Loucy (cell line): Measurements from ENCODE around the gene MPL.

Experiments
- H2AFZ ChIP-seq: fragments of 200-600 bp; sonication (generic); 2 replicates; pipeline ENCODE4 v1.6.0; 2016; ENCODE audit warnings: antibody characterized with exemption, mild to moderate bottlenecking, low read length, moderate library complexity
- H3F3A ChIP-seq: fragments of 200-600 bp; 2 replicates; pipeline ENCODE4 v1.6.0; 2016; ENCODE audit warnings: antibody characterized with exemption, low read depth, mild to moderate bottlenecking
- H3K27me3 ChIP-seq: fragments of 200-600 bp; sonication (generic); 2 replicates; pipeline ENCODE4 v1.6.1; 2014; ENCODE audit warnings: low read length, mild to moderate bottlenecking; ENCODE audit not compliant: insufficient read depth, poor library complexity, severe bottlenecking
- H3K36me3 ChIP-seq: fragments of 200-600 bp; sonication (generic); 2 replicates; pipeline ENCODE4 v1.6.1; 2016; ENCODE audit warnings: low read length; ENCODE audit not compliant: insufficient read depth
- H3K4me1 ChIP-seq: fragments of 200-600 bp; sonication (generic); 2 replicates; pipeline ENCODE4 v1.5.1; 2014; ENCODE audit warnings: low read length, mild to moderate bottlenecking; ENCODE audit not compliant: insufficient read depth, poor library complexity, severe bottlenecking
- H3K4me2 ChIP-seq: fragments of 200-600 bp; sonication (generic); 2 replicates; pipeline ENCODE4 v1.6.0; 2014; ENCODE audit warnings: antibody characterized with exemption, low read length, low read depth, mild to moderate bottlenecking; ENCODE audit not compliant: poor library complexity, severe bottlenecking
- H3K4me3 ChIP-seq: fragments of 200-600 bp; sonication (generic); 2 replicates; pipeline ENCODE4 v1.5.1; 2014; ENCODE audit warnings: low read length, mild to moderate bottlenecking, mixed read lengths; ENCODE audit not compliant: poor library complexity, severe bottlenecking
- H3K79me2 ChIP-seq: fragments of 200-600 bp; sonication (generic); 2 replicates; pipeline ENCODE4 v1.6.1; 2014; ENCODE audit warnings: low read length; ENCODE audit not compliant: insufficient read depth
- H3K9ac ChIP-seq: fragments of 200-600 bp; sonication (generic); 2 replicates; pipeline ENCODE4 v1.6.0; 2014; ENCODE audit warnings: mild to moderate bottlenecking, low read depth, low read length, moderate library complexity; ENCODE audit not compliant: poor library complexity, severe bottlenecking
- H3K9me2 ChIP-seq: fragments of 200-600 bp; sonication (generic); replicated peaks from 2 replicates; pipeline ENCODE4 v1.6.1; 2016; ENCODE audit warnings: low read depth, low read length, mixed read lengths
- H3K9me3 ChIP-seq: fragments of 200-600 bp; sonication (generic); 2 replicates; pipeline ENCODE4 v1.6.1; 2014; ENCODE audit warnings: mild to moderate bottlenecking, antibody characterized with exemption, low read length, low read depth; ENCODE audit not compliant: insufficient read depth
- H4K20me1 ChIP-seq: fragments of 200-600 bp; sonication (generic); 2 replicates; pipeline ENCODE4 v1.6.0; 2014; ENCODE audit warnings: antibody characterized with exemption, low read length, mild to moderate bottlenecking; ENCODE audit not compliant: insufficient read depth, poor library complexity, severe bottlenecking
- EZH2phosphoT487 ChIP-seq: fragments of 200-600 bp; IDR thresholded peaks from 2 replicates; pipeline ENCODE4 v1.6.1; 2018; ENCODE audit warnings: antibody characterized with exemption, mild to moderate bottlenecking, moderate library complexity, borderline replicate concordance
- TF ChIP-seq, protein P1 (sequence below): fragments of 200-600 bp; sonication (generic); conservative IDR thresholded peaks from 2 replicates; pipeline ENCODE4 v1.5.1; 2014; ENCODE audit warnings: mild to moderate bottlenecking, antibody characterized with exemption, low read length

Gene MPL

DNA sequence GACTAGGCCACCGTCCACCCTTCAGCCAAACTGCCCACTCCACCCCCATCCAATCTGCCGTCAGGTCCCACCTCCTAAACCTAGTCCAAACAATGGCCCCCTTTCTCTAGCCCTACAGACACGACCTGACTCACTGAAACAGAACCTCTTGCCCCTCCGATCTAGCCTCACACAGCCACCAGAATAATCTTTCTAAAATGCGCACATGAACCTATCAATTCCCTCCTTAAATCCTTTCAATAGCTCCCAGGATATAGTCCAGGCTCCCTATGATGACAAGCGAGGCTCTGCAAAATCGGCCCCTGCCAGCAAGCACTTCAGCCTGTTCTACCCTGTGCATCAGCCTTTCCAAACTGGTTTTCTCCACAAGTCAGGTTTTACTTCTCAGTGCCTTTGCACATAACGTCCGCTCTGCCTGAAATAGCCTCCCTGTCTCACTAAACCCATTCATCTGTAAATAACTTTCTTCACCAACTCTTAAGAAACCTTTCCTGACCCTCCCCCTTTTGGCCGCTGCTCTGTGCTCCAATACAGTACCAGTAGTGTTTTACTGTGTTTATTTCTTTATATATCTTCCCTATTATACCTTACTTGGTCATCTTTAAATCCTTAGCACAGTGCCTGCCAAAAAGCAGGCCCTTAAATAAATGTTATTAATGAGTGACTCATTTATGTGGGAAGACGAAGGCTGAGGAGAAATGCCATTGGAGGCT lies 12.1 kb downstream of the MPL start:
- Histone ChIP-seq H3K9ac (no peak overlapping the region), H2AFZ (no peak overlapping the region), H3K9me2 (no peaks in the 10 kb centered on the region), H3K79me2 (no peaks in the 10 kb centered on the region), H3K27me3 (no peaks in the 10 kb centered on the region), H3K36me3 (no peaks in the 10 kb centered on the region), H3F3A (no peaks in the 10 kb centered on the region), H3K4me2 (no peak overlapping the region), H3K9me3 (no peaks in the 10 kb centered on the region), H3K4me1 (no peaks in the 10 kb centered on the region), H3K4me3 (no peak overlapping the region), H4K20me1 (no peaks in the 10 kb centered on the region)
- TF ChIP-seq EZH2phosphoT487, result no peak
- TF ChIP-seq, protein P1, sequence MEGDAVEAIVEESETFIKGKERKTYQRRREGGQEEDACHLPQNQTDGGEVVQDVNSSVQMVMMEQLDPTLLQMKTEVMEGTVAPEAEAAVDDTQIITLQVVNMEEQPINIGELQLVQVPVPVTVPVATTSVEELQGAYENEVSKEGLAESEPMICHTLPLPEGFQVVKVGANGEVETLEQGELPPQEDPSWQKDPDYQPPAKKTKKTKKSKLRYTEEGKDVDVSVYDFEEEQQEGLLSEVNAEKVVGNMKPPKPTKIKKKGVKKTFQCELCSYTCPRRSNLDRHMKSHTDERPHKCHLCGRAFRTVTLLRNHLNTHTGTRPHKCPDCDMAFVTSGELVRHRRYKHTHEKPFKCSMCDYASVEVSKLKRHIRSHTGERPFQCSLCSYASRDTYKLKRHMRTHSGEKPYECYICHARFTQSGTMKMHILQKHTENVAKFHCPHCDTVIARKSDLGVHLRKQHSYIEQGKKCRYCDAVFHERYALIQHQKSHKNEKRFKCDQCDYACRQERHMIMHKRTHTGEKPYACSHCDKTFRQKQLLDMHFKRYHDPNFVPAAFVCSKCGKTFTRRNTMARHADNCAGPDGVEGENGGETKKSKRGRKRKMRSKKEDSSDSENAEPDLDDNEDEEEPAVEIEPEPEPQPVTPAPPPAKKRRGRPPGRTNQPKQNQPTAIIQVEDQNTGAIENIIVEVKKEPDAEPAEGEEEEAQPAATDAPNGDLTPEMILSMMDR, result no peak

GRCh38 chr1:43350976-43351375 lies 13.4 kb downstream of the MPL start:
- H3K79me2 ChIP-seq, result no peaks in the 10 kb centered on the region
- H3K9me2 ChIP-seq, result no peaks in the 10 kb centered on the region
- H3K4me3 ChIP-seq, result no peak overlapping the region
- H3F3A ChIP-seq, result no peaks in the 10 kb centered on the region
- H3K4me1 ChIP-seq, result no peaks in the 10 kb centered on the region
- no peak overlapping the region for H3K4me2 ChIP-seq
- no peaks in the 10 kb centered on the region for H3K9me3 ChIP-seq
- H2AFZ ChIP-seq, result no peak overlapping the region
- no peaks in the 10 kb centered on the region for H3K36me3 ChIP-seq
- no peaks in the 10 kb centered on the region for H3K27me3 ChIP-seq
- TF ChIP-seq, protein P1, result no peak
- no peak for TF ChIP-seq EZH2phosphoT487
- H3K9ac ChIP-seq, result no peak overlapping the region
- no peaks in the 10 kb centered on the region for H4K20me1 ChIP-seq

DNA sequence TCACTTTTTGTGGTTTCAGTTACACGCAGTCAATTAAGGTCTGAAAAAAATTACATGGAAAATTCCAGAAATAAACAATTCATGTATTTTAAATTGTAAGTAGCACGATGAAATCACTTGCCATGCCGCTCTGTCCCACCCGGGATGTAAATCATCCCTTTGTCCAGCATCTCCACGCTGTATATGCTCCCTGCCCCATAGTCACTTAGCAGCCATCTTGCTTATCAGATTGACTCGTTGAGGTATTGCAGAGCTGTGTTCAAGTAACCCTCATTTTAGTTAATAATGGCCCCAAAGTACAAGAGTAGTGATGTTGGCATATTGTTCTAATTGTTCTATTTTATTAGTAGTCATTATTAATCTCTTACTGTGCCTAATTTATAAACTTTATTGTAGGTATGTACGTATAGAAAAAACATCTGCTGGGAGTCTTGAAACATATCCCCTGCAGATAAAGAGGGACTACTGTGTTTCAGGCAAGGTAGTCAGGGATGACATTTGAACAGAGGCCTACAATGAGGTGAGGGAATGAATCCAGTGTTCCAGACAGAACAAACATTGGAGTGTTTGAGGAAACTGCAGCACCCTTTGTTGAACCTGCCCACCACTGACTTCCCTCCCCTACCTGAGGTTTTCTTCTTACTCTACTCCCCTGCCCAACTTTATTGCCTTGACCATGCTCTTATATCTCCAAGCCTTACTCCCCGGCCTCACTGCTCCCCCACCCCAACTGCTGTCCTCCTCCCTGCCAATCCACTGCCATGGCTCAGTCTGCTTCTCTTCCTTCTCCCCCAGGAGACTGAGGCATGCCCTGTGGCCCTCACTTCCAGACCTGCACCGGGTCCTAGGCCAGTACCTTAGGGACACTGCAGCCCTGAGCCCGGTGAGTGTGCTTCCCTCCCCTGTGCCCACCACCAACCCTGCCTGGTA lies 14.1 kb downstream of the MPL start:
- H3K36me3 ChIP-seq, result no peaks in the 10 kb centered on the region
- no peak for TF ChIP-seq EZH2phosphoT487
- TF ChIP-seq, protein P1, result no peak
- no peak overlapping the region for H3K4me3 ChIP-seq
- H3F3A ChIP-seq, result no peaks in the 10 kb centered on the region
- H3K27me3 ChIP-seq, result no peaks in the 10 kb centered on the region
- H4K20me1 ChIP-seq, result no peaks in the 10 kb centered on the region
- H3K9ac ChIP-seq, result no peak overlapping the region
- H3K79me2 ChIP-seq, result no peaks in the 10 kb centered on the region
- H3K4me1 ChIP-seq, result no peaks in the 10 kb centered on the region
- H2AFZ ChIP-seq, result no peak overlapping the region
- H3K9me2 ChIP-seq, result no peaks in the 10 kb centered on the region
- no peak overlapping the region for H3K4me2 ChIP-seq
- no peaks in the 10 kb centered on the region for H3K9me3 ChIP-seq
